Thoracic aorta (tissue), 2 donors: ENCODE data around the gene JMJD4. TPM values are rescaled to one million over a fixed set of nuclear protein-coding genes. Genes with fewer than 3 reads are reported as not detected.
"Not testable (repeated sequence)": the region's sequence is repeated elsewhere in the genome, so short reads cannot be mapped to it uniquely, and the experiment has no call there.

Experiments used
- ATAC-seq: fragments of 150-250 bp; one replicate; pipeline ENCODE4 v1.8.0; 2017; ENCODE audit warnings: low read depth; ENCODE audit not compliant: insufficient number of reproducible peaks, low FRiP score
- DNase-seq: peaks from one replicate; pipeline ENCODE4 v3.0.0-alpha.2; 2020; ENCODE audit warnings: low spot score
- H3K27ac ChIP-seq, 2 donors: fragments of 200-600 bp; sonication (generic); 1 replicate in 1 of 2; 2 replicates in 1 of 2; pipeline ENCODE4 v1.5.1; 2016; ENCODE audit warnings: mild to moderate bottlenecking in 2 of 2, moderate library complexity in 2 of 2
- H3K27me3 ChIP-seq: fragments of 200-600 bp; sonication (generic); replicated peaks from 2 replicates; pipeline ENCODE4 v1.6.0; 2016; ENCODE audit warnings: mild to moderate bottlenecking; ENCODE audit not compliant: insufficient read depth
- H3K36me3 ChIP-seq: fragments of 200-600 bp; sonication (generic); one replicate; pipeline ENCODE4 v1.5.1; 2016
- H3K4me1 ChIP-seq, 2 donors: fragments of 200-600 bp; sonication (generic); 1 replicate in 1 of 2; 2 replicates in 1 of 2; pipeline versions ENCODE4 v1.5.1 to v1.6.0; 2016; ENCODE audit warnings: low read depth in 2 of 2, mild to moderate bottlenecking in 1 of 2; ENCODE audit not compliant: control insufficient read depth in 1 of 2
- H3K4me3 ChIP-seq: fragments of 200-600 bp; sonication (generic); 2 replicates; pipeline ENCODE4 v1.5.1; 2016; ENCODE audit warnings: mild to moderate bottlenecking
- H3K9me3 ChIP-seq: fragments of 200-600 bp; sonication (generic); 2 replicates; pipeline ENCODE4 v1.5.1; 2016
- total RNA-seq, 2 donors: library from RNA; depleted of rRNA; stranded (reverse); fragments of >200 nt; gene quantifications; one replicate each; pipeline versions ENCODE4 v1.1.0 to v1.2.3, GENCODE V29; 2016
- TF ChIP-seq, protein P1 (sequence below): fragments of 200-600 bp; sonication (generic); IDR thresholded peaks from one replicate; pipeline ENCODE4 v1.5.1; 2019; ENCODE audit warnings: antibody characterized with exemption

The JMJD4 gene
- total RNA-seq, 2 donors from 2014 or later = 19.4 to 24.2 TPM

DNA sequence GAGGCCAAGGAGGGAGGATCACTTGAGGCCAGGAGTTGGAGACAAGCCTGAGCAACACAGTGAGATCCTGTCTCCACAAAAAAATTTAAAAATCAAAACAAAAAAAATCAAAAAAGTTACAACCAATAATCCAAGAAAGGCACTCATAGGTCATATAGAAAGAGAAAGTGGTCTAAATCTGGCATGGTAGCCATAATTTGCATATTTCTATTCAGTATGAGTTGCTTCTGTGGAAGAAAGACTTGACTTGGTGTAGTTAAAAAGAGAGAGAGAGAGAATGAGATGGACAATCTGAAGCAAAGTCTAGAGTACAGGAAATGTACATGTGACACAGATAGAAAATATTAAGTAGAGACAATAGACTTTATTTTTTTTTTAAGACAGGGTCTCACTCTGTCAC is 22.5 kb downstream of the JMJD4 start:
- no peaks in the 10 kb centered on the region for H3K4me1 ChIP-seq
- no peak overlapping the region for H3K27ac ChIP-seq
- no peak for DNase-seq
- H3K4me3 ChIP-seq = no peak overlapping the region
- ATAC-seq = no peak
- TF ChIP-seq, protein P1, sequence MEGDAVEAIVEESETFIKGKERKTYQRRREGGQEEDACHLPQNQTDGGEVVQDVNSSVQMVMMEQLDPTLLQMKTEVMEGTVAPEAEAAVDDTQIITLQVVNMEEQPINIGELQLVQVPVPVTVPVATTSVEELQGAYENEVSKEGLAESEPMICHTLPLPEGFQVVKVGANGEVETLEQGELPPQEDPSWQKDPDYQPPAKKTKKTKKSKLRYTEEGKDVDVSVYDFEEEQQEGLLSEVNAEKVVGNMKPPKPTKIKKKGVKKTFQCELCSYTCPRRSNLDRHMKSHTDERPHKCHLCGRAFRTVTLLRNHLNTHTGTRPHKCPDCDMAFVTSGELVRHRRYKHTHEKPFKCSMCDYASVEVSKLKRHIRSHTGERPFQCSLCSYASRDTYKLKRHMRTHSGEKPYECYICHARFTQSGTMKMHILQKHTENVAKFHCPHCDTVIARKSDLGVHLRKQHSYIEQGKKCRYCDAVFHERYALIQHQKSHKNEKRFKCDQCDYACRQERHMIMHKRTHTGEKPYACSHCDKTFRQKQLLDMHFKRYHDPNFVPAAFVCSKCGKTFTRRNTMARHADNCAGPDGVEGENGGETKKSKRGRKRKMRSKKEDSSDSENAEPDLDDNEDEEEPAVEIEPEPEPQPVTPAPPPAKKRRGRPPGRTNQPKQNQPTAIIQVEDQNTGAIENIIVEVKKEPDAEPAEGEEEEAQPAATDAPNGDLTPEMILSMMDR = no peak
- H3K27me3 ChIP-seq = no peaks in the 10 kb centered on the region
- no peaks in the 10 kb centered on the region for H3K36me3 ChIP-seq
- H3K9me3 ChIP-seq = peaks cover 17% of the 10 kb centered on the region

- H3K27me3 ChIP-seq, H3K4me3 ChIP-seq, H3K4me1 ChIP-seq, DNase-seq, H3K27ac ChIP-seq, ATAC-seq, H3K36me3 ChIP-seq: not testable (repeated sequence)
- peaks cover 16% of the 10 kb centered on the region for H3K9me3 ChIP-seq
Observed at GRCh38 chr1:227710474-227710873, 24.6 kb downstream of the JMJD4 start.

GRCh38 chr1:227709451-227709850 is 25.7 kb downstream of the JMJD4 start:
- H3K4me3 ChIP-seq = no peak overlapping the region
- peaks cover 12% of the 10 kb centered on the region for H3K9me3 ChIP-seq
- TF ChIP-seq, protein P1 = no peak
- H3K27me3 ChIP-seq = no peaks in the 10 kb centered on the region
- H3K4me1 ChIP-seq = no peaks in the 10 kb centered on the region
- no peak for DNase-seq
- H3K36me3 ChIP-seq = no peaks in the 10 kb centered on the region
- H3K27ac ChIP-seq = no peak overlapping the region
- ATAC-seq = no peak

DNA sequence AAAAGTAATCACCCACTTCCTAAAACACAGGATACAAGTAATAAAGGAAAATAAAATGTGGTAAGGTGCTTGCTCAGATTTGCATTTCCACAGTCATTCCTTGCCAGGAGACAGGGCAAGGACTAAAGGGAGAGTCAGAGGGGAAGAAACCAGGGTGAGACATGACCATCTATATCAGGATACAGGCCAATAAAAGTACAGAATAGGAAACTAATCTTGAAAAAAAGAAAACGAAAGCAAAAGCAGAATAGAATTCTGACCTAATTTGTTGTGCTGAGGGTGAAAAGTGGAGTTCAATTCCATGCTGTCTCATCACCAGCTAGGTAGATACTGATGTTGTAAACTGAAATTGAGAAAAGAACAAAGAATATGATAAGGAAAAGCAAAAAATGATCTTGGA is 27.3 kb downstream of the JMJD4 start:
- H3K9me3 ChIP-seq = peaks cover 10% of the 10 kb centered on the region
- H3K36me3 ChIP-seq = no peaks in the 10 kb centered on the region
- H3K4me3 ChIP-seq = no peak overlapping the region
- TF ChIP-seq, protein P1 = no peak
- DNase-seq (no peak), ATAC-seq (no peak)
- no peak overlapping the region for H3K27ac ChIP-seq
- no peaks in the 10 kb centered on the region for H3K4me1 ChIP-seq
- H3K27me3 ChIP-seq = no peaks in the 10 kb centered on the region

DNA sequence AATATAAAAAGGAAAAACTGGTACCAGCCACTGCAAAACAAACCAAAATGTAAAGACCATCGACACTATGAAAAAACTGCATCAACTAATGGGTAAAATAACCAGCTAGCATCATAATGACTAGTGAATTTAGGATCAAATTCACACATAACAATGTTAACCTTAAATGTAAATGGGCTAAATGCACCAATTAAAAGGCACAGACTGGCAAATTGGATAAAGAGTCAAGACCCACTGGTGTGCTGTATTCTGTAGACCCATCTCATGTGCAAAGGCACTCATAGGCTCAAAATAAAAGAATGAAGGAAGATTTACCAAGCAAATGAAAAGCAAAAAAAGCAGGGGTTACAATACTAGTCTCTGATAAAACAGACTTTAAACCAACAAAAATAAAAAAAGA is 33.5 kb downstream of the JMJD4 start:
- H3K4me1 ChIP-seq, H3K36me3 ChIP-seq, DNase-seq, H3K27ac ChIP-seq, H3K4me3 ChIP-seq, H3K27me3 ChIP-seq, ATAC-seq: not testable (repeated sequence)
- peaks cover 42% of the 10 kb centered on the region for H3K9me3 ChIP-seq

DNA sequence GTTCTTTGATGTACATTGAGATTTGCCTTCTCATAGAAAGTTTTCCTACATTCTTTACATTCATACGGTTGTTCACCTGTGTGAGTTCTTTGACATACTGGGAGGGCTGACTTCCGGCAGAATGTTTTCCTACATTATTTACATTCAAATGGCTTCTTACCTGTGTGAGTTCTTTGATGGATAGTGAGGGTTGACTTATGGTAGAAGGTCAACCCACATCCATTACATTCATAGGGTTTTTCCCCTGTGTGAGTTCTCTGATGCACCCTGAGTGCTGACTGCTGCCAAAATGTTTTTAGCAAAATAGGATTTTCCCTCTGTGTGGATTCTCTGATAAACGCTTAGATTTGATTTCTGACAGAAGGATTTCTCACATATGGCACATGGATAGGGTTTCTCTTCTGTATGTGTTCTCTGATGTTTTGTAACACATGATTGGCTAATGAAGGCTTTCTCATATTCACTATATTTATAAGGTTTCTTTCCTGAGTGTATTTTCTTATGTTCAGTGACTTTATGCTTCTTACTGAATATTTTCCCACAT is 37.7 kb downstream of the JMJD4 start:
- no peaks in the 10 kb centered on the region for H3K36me3 ChIP-seq
- ATAC-seq = no peak
- H3K4me3 ChIP-seq = no peak overlapping the region
- H3K9me3 ChIP-seq = peaks cover 47% of the 10 kb centered on the region
- no peak overlapping the region for H3K27ac ChIP-seq
- H3K4me1 ChIP-seq = no peaks in the 10 kb centered on the region
- TF ChIP-seq, protein P1 = no peak
- no peaks in the 10 kb centered on the region for H3K27me3 ChIP-seq
- DNase-seq = no peak
